OCI-LY7 (cell line): ENCODE data around the gene COCH.
A peak's percentile ranks its signal among the peaks of the same experiment; 100 is the strongest.

Experiments
- CTCF ChIP-seq: fragments of 200-600 bp; sonication (generic); conservative IDR thresholded peaks from 2 replicates; pipeline ENCODE4 v1.5.1; 2014; ENCODE audit warnings: mild to moderate bottlenecking, antibody characterized with exemption, low read length, moderate library complexity, mixed read lengths
- EZH2phosphoT487 ChIP-seq: fragments of 200-600 bp; sonication (generic); IDR thresholded peaks from 2 replicates; pipeline ENCODE4 v1.6.1; 2018; ENCODE audit warnings: low read depth, borderline replicate concordance, mild to moderate bottlenecking, mixed run types, antibody characterized with exemption, low read length, moderate library complexity, mixed read lengths

- TF ChIP-seq CTCF = peak; percentile 78
- TF ChIP-seq EZH2phosphoT487 = no peak
These were observed 32.6 kb downstream of the COCH start for GRCh38 chr14:30906752-30907658.
